Glutamatergic neuron (in vitro differentiated cells): ENCODE measurements around the gene SNAP23. TPM values are rescaled to one million over a fixed set of nuclear protein-coding genes. Genes with fewer than 3 reads are reported as not detected.

Experiments used
- DNase-seq: peaks from one replicate; pipeline ENCODE4 v3.0.0; 2022
- H3K27ac Mint-ChIP-seq: one replicate; pipeline ENCODE4 v1.8.0; 2020; ENCODE audit warnings: mild to moderate bottlenecking, mixed read lengths, inconsistent platforms; ENCODE audit not compliant: unreplicated experiment
- H3K27me3 Mint-ChIP-seq: one replicate; pipeline ENCODE4 v1.8.0; 2020; ENCODE audit warnings: mild to moderate bottlenecking, moderate library complexity, mixed read lengths, inconsistent platforms; ENCODE audit not compliant: unreplicated experiment
- H3K36me3 Mint-ChIP-seq: one replicate; pipeline ENCODE4 v1.8.0; 2020; ENCODE audit warnings: mild to moderate bottlenecking, mixed read lengths, inconsistent platforms; ENCODE audit not compliant: unreplicated experiment
- H3K4me1 Mint-ChIP-seq: one replicate; pipeline ENCODE4 v1.8.0; 2020; ENCODE audit warnings: mild to moderate bottlenecking, low read depth, mixed read lengths, inconsistent platforms; ENCODE audit not compliant: unreplicated experiment
- H3K4me3 Mint-ChIP-seq: one replicate; pipeline ENCODE4 v1.8.0; 2020; ENCODE audit warnings: mild to moderate bottlenecking, mixed read lengths, inconsistent platforms; ENCODE audit not compliant: unreplicated experiment
- H3K9me3 Mint-ChIP-seq: one replicate; pipeline ENCODE4 v1.8.0; 2020; ENCODE audit warnings: mild to moderate bottlenecking, moderate library complexity, mixed read lengths, inconsistent platforms; ENCODE audit not compliant: unreplicated experiment
- CTCF ChIP-seq: fragments of 200-600 bp; sonication (generic); IDR thresholded peaks from one replicate; pipeline ENCODE4 v1.5.0; 2021; ENCODE audit not compliant: partially characterized antibody, unreplicated experiment
- total RNA-seq: library from RNA; stranded (reverse); fragmentation: NEBNext Ultra II Directional; extraction: Animal tissue kit (Norgen Biotek cat#: 25700); gene quantifications from one replicate; pipeline ENCODE4 v1.2.1, GENCODE V29; 2021; ENCODE audit not compliant: unreplicated experiment

SNAP23 gene
- total RNA-seq, 1 donor from 2014 or later, result 15.2 TPM

- TF ChIP-seq CTCF, result no peak
- no peak for DNase-seq
- Mint-ChIP-seq H3K4me1 (peaks cover 14% of the 10 kb centered on the region), H3K27ac (no peak overlapping the region), H3K36me3 (peaks cover 8% of the 10 kb centered on the region), H3K27me3 (peaks cover 2% of the 10 kb centered on the region), H3K4me3 (no peak overlapping the region), H3K9me3 (no peaks in the 10 kb centered on the region)
Observed at GRCh38 chr15:42453826-42454225, 41.6 kb upstream of the SNAP23 start.

DNA sequence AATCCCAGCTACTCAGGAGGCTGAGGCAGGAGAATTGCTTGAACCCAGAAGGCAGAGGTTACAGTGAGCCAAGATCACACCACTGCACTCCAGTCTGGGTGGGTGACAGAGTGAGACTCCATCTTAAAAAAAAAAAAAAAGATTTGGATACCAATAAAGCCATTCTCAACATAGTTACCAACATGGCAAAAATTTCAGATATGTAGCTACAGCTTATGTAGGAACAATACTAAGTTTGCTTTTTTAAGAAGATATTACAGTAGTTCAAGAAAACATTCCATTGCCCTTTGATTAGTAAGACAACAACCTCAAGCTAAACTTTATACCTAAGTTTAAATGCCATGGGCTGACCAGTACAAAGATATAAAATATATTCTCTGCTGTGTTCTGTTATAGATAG lies 38.9 kb upstream of the SNAP23 start:
- H3K27me3 Mint-ChIP-seq, result no peaks in the 10 kb centered on the region
- H3K36me3 Mint-ChIP-seq, result no peaks in the 10 kb centered on the region
- no peak for TF ChIP-seq CTCF
- no peak overlapping the region for H3K4me3 Mint-ChIP-seq
- H3K27ac Mint-ChIP-seq, result no peak overlapping the region
- H3K9me3 Mint-ChIP-seq, result peaks cover 3% of the 10 kb centered on the region
- H3K4me1 Mint-ChIP-seq, result peaks cover 14% of the 10 kb centered on the region
- no peak for DNase-seq

GRCh38 chr15:42456971-42457370 lies 38.5 kb upstream of the SNAP23 start:
- DNase-seq, result no peak
- Mint-ChIP-seq H3K36me3 (no peaks in the 10 kb centered on the region), H3K27ac (peak overlapping the region; percentile 25), H3K4me1 (peaks cover 14% of the 10 kb centered on the region), H3K27me3 (no peaks in the 10 kb centered on the region), H3K9me3 (peaks cover 3% of the 10 kb centered on the region), H3K4me3 (peak overlapping the region; percentile 47)
- no peak for TF ChIP-seq CTCF

DNA sequence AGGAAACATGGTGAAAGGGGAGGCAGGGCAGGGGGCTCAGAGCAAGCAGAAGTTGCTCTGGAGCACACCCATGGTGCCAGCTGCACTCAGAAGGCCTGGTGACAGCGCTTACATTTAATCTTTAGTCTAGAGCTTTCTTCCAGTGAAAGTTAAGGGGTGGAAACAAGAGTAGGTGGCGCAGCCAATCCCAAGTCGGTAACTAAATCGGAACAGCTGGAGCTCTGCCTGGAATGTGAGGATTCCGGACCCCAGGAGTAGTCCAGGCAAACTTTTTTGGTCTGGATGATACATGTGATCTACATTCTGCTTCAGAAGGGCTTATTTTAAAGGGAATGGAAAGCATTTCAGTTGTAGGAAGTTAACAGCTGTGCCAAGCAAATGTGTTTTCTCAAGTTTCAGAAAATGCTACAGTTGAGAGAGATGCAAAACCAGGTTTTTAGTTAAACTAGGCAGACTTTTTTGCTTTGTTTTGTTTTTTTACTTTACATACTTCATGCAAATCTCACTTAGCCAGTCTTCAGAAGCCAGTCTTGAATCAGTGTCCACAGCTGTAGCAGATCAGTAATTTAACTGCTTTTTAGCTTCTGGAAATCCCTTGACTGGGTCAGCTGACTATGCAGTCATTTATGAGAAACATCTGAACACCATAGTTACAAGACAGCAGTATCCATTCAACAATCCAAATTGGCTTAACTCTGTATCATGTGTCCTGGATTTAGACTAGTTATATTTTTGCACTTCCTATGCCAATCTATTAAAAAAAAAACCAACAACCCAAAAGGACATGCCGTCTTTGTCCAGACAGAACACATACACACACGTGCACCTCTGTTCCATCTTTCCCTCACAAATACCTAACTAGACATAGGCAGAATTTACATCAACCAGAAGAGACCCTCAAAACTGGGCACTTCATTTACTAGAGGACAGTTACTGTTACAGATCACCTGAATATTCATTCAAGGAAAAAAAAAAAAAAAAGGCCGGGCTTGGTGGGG lies 37.7 kb upstream of the SNAP23 start:
- peak overlapping the region; percentile 57 for H3K27ac Mint-ChIP-seq
- H3K4me3 Mint-ChIP-seq, result no peak overlapping the region
- H3K9me3 Mint-ChIP-seq, result peaks cover 3% of the 10 kb centered on the region
- peaks cover 14% of the 10 kb centered on the region for H3K4me1 Mint-ChIP-seq
- no peaks in the 10 kb centered on the region for H3K36me3 Mint-ChIP-seq
- DNase-seq, result no peak
- H3K27me3 Mint-ChIP-seq, result no peaks in the 10 kb centered on the region
- no peak for TF ChIP-seq CTCF

DNA sequence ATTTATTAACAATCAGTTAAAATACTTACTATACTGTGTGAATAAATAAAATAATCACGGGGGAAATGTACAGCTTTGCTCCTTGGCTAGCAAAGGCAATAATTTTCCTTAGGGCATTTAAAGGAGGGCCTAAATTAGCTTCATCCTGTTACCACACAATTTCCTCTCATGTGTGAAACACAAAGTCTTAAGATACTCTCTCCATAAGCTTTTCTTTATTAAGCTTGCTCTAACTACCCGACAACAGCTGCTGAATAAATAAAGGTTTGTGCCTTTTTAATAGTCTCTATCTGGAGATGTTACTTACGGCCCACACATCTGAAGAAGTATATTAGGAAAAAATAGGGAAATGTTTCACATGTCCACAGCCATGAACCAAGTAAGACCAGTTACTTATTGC lies 34.2 kb upstream of the SNAP23 start:
- peaks cover 2% of the 10 kb centered on the region for H3K27me3 Mint-ChIP-seq
- no peak overlapping the region for H3K27ac Mint-ChIP-seq
- H3K36me3 Mint-ChIP-seq, result no peaks in the 10 kb centered on the region
- H3K4me3 Mint-ChIP-seq, result no peak overlapping the region
- peaks cover 14% of the 10 kb centered on the region for H3K4me1 Mint-ChIP-seq
- H3K9me3 Mint-ChIP-seq, result peaks cover 3% of the 10 kb centered on the region
- TF ChIP-seq CTCF, result no peak
- DNase-seq, result no peak
